C4-2B (cell line): ENCODE results near the gene HBD.

ENCODE experiments used
- H3K27ac ChIP-seq: fragments of 450-650 bp; 2 replicates; pipeline ENCODE4 v1.5.1; 2017
- CTCF ChIP-seq: fragments of 450-650 bp; conservative IDR thresholded peaks from 2 replicates; pipeline ENCODE4 v1.5.1; 2017; ENCODE audit warnings: mild to moderate bottlenecking
- ZFX ChIP-seq: fragments of 450-650 bp; IDR thresholded peaks from 2 replicates; pipeline ENCODE4 v1.6.1; 2017

Gene HBD

GRCh38 chr11:5234381-5234834, at the start of gene HBD:
TSS of gene HBD (minus strand) at chr11:5234483. CDS start at chr11:5234433, 50 bp downstream.
- no peak within 1 kb of the TSS for H3K27ac ChIP-seq
- no peak for TF ChIP-seq ZFX
- no peak for TF ChIP-seq CTCF

GRCh38 chr11:5283882-5284281, 49.6 kb upstream of the HBD start:
- no peak for TF ChIP-seq CTCF
- no peak for TF ChIP-seq ZFX
- H3K27ac ChIP-seq: no peak overlapping the region

GRCh38 chr11:5283086-5283485, 48.8 kb upstream of the HBD start:
- no peak for TF ChIP-seq CTCF
- no peak for TF ChIP-seq ZFX
- H3K27ac ChIP-seq: no peak overlapping the region

- H3K27ac ChIP-seq: no peak overlapping the region
- TF ChIP-seq CTCF: no peak
- no peak for TF ChIP-seq ZFX
These were observed 48.3 kb upstream of the HBD start for GRCh38 chr11:5282628-5283027.

GRCh38 chr11:5281596-5281995, 47.3 kb upstream of the HBD start:
- TF ChIP-seq ZFX: no peak
- no peak for TF ChIP-seq CTCF
- H3K27ac ChIP-seq: no peak overlapping the region

GRCh38 chr11:5280582-5281102, 46.4 kb upstream of the HBD start:
- no peak for TF ChIP-seq ZFX
- TF ChIP-seq CTCF: no peak
- no peak overlapping the region for H3K27ac ChIP-seq

- TF ChIP-seq ZFX: no peak
- no peak overlapping the region for H3K27ac ChIP-seq
These were observed 45.3 kb upstream of the HBD start for GRCh38 chr11:5279471-5280090.
